Neuronal stem cell (in vitro differentiated cells): Measurements from ENCODE around the gene FUT7.

Experiments
- DNase-seq: peaks from one replicate; pipeline ENCODE4 v3.0.0-alpha.2; 2013; ENCODE audit warnings: low spot score
- H2AFZ ChIP-seq: one replicate; pipeline ENCODE4 v1.6.1; 2013; ENCODE audit warnings: mild to moderate bottlenecking, low read length, inconsistent platforms
- H2AK5ac ChIP-seq: 2 replicates; pipeline ENCODE4 v1.6.1; 2013; ENCODE audit warnings: low read depth, mild to moderate bottlenecking, inconsistent platforms, low read length, moderate library complexity, mixed read lengths
- H2BK120ac ChIP-seq: 2 replicates; pipeline ENCODE4 v1.6.1; 2013; ENCODE audit warnings: low read depth, mild to moderate bottlenecking, inconsistent platforms, low read length, moderate library complexity, mixed read lengths
- H2BK12ac ChIP-seq: one replicate; pipeline ENCODE4 v1.6.1; 2013; ENCODE audit warnings: low read length, inconsistent platforms
- H2BK15ac ChIP-seq: 2 replicates; pipeline ENCODE4 v1.6.1; 2013; ENCODE audit warnings: mild to moderate bottlenecking, low read length, inconsistent platforms, mixed read lengths
- H2BK5ac ChIP-seq: one replicate; pipeline ENCODE4 v1.6.1; 2013; ENCODE audit warnings: inconsistent platforms, mild to moderate bottlenecking, low read length, moderate library complexity
- H3K14ac ChIP-seq: one replicate; pipeline ENCODE4 v1.6.1; 2013; ENCODE audit warnings: low read length, inconsistent platforms
- H3K18ac ChIP-seq: 2 replicates; pipeline ENCODE4 v1.6.1; 2013; ENCODE audit warnings: low read length, inconsistent platforms
- H3K23ac ChIP-seq: 2 replicates; pipeline ENCODE4 v1.6.1; 2013; ENCODE audit warnings: low read depth, mild to moderate bottlenecking, mixed read lengths, low read length, inconsistent platforms; ENCODE audit not compliant: poor library complexity
- H3K27ac ChIP-seq: replicated peaks from 3 replicates; pipeline ENCODE4 v1.5.1; 2013; ENCODE audit warnings: low read length, inconsistent platforms
- H3K27me3 ChIP-seq, 3 experiments: 2 replicates each; pipeline ENCODE4 v1.6.1; 2013; ENCODE audit warnings: low read length in 3 of 3, mild to moderate bottlenecking in 2 of 3, inconsistent platforms in 1 of 3, low read depth in 1 of 3, mixed read lengths in 1 of 3, moderate library complexity in 1 of 3; ENCODE audit not compliant: control insufficient read depth in 3 of 3, insufficient read depth in 3 of 3
- H3K36me3 ChIP-seq, 2 donors: replicated peaks in 1 of 2; 2 replicates each; pipeline ENCODE4 v1.6.1; 2013; ENCODE audit warnings: low read length in 2 of 2; ENCODE audit not compliant: control insufficient read depth in 2 of 2, insufficient read depth in 2 of 2
- H3K4ac ChIP-seq: 2 replicates; pipeline ENCODE4 v1.6.1; 2013; ENCODE audit warnings: inconsistent platforms, mild to moderate bottlenecking, low read length, moderate library complexity
- H3K4me1 ChIP-seq, 2 donors: 1 replicate in 1 of 2; 2 replicates in 1 of 2; pipeline ENCODE4 v1.6.1; 2013; ENCODE audit warnings: low read length in 2 of 2, low read depth in 1 of 2; ENCODE audit not compliant: control insufficient read depth in 2 of 2, insufficient read depth in 1 of 2
- H3K4me2 ChIP-seq: one replicate; pipeline ENCODE4 v1.6.1; 2013; ENCODE audit warnings: mild to moderate bottlenecking, low read length, inconsistent platforms; ENCODE audit not compliant: insufficient read depth, poor library complexity, severe bottlenecking
- H3K4me3 ChIP-seq, 2 donors: 2 replicates each; pipeline ENCODE4 v1.5.1; 2013; ENCODE audit warnings: low read length in 2 of 2, mild to moderate bottlenecking in 2 of 2, inconsistent platforms in 1 of 2, moderate library complexity in 1 of 2
- H3K79me1 ChIP-seq: one replicate; pipeline ENCODE4 v1.6.1; 2013; ENCODE audit warnings: low read depth, mild to moderate bottlenecking, inconsistent platforms, low read length, moderate library complexity
- H3K9ac ChIP-seq: one replicate; pipeline ENCODE4 v1.6.1; 2013; ENCODE audit warnings: mild to moderate bottlenecking, low read depth, low read length, inconsistent platforms; ENCODE audit not compliant: poor library complexity
- H3K9me3 ChIP-seq, 2 donors: replicated peaks in 1 of 2; 2 replicates each; pipeline versions ENCODE3 to v1.6.1; 2013; ENCODE audit warnings: low read length in 2 of 2, mild to moderate bottlenecking in 2 of 2, inconsistent platforms in 1 of 2, low read depth in 1 of 2, mixed read lengths in 1 of 2, moderate library complexity in 1 of 2; ENCODE audit not compliant: control insufficient read depth in 2 of 2, insufficient read depth in 1 of 2
- H4K8ac ChIP-seq: one replicate; pipeline ENCODE4 v1.6.1; 2013; ENCODE audit warnings: low read depth, mild to moderate bottlenecking, inconsistent platforms, low read length, moderate library complexity
- H4K91ac ChIP-seq: one replicate; pipeline ENCODE4 v1.6.1; 2013; ENCODE audit warnings: low read length, low read depth, mild to moderate bottlenecking, inconsistent platforms; ENCODE audit not compliant: poor library complexity
- WGBS, 2 donors: extraction: QIAGEN DNeasy Blood & Tissue Kit; methylation state at CpG; one replicate each; pipeline ENCODE4 v1.1.7; 2013; ENCODE audit warnings: missing lambda C conversion rate in 2 of 2, mixed read lengths in 1 of 2; ENCODE audit not compliant: insufficient read length in 2 of 2, insufficient replicate concordance in 1 of 2; ENCODE audit errors: extremely low coverage in 2 of 2; 5-methylcytosine and 5-hydroxymethylcytosine counted together

FUT7 gene

DNA sequence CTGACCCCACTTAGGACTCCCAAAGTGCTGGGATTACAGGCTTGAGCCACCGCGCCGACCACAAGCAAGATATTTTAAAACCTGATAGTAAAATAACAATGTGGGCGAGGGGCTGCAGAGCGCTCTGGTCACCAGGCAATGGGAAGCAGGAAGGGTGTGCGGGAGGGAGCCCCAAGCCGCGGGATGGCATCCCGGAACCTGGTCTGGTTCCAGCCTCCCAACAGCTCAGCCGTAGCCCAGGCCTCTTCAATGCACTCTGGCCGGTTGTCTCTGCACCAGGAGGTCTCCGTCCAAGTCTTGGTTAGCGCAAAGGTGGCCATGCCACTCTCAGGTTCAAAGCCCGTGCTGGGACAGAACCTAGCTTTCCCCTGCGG is 44.7 kb upstream of the FUT7 start:
- Histone ChIP-seq H4K8ac (no peak overlapping the region), H3K36me3 (no peaks in the 10 kb centered on the region), H2BK12ac (no peak overlapping the region), H3K14ac (no peak overlapping the region), H3K4ac (no peak overlapping the region), H3K18ac (no peak overlapping the region), H2BK120ac (no peak overlapping the region), H2AFZ (peak overlapping the region; percentile 73), H3K4me1 (peaks cover 3 to 7% of the 10 kb centered on the region in 2 donors), H3K23ac (no peak overlapping the region), H2BK5ac (no peak overlapping the region), H3K27me3 (peaks cover 29 to 75% (median 59%) of the 10 kb centered on the region in 3 experiments), H4K91ac (no peak overlapping the region), H2AK5ac (no peak overlapping the region), H2BK15ac (no peak overlapping the region), H3K27ac (no peak overlapping the region), H3K9ac (no peak overlapping the region), H3K9me3 (peaks cover 0 to 10% of the 10 kb centered on the region in 2 donors), H3K4me2 (no peak overlapping the region), H3K79me1 (peaks cover 4% of the 10 kb centered on the region), H3K4me3 (no peak overlapping the region)
- no CpG with 5 or more reads among the region's 15 CpGs for WGBS, 2 donors
- DNase-seq = no peak

DNA sequence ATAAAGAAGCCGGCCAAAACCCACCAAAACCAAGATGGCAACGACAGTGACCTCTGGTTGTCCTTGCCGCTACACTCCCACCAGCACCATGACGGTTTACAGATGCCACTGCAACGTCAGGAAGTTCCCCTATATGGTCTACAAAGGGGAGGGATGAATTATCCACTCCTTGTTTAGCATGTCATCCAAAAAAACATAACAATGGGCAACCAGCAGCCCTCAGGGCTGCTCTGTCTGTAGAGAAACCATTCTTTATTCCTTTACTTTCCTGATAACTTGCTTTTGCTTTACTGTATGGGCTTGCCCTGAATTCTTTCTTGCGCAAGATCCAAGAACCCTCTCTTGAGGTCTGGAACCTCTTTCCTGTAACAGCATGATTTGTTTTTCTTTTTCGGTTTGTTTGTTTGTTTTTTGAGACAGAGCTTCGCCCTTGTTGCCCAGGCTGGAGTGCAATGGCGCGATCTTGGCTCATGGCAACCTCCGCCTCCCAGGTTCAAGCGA is 43.4 kb upstream of the FUT7 start:
- H2AK5ac ChIP-seq = no peak overlapping the region
- H4K91ac ChIP-seq = no peak overlapping the region
- H3K18ac ChIP-seq = no peak overlapping the region
- H3K14ac ChIP-seq = no peak overlapping the region
- no peak for DNase-seq
- no peak overlapping the region for H3K9ac ChIP-seq
- H2AFZ ChIP-seq = no peak overlapping the region
- H2BK120ac ChIP-seq = no peak overlapping the region
- H3K4me3 ChIP-seq = no peak overlapping the region
- no peak overlapping the region for H2BK15ac ChIP-seq
- H2BK5ac ChIP-seq = no peak overlapping the region
- H3K23ac ChIP-seq = no peak overlapping the region
- no peak overlapping the region for H3K4me2 ChIP-seq
- H4K8ac ChIP-seq = no peak overlapping the region
- peaks cover 0 to 10% of the 10 kb centered on the region in 2 donors for H3K9me3 ChIP-seq
- H3K4ac ChIP-seq = no peak overlapping the region
- peaks cover 11 to 15% of the 10 kb centered on the region in 2 donors for H3K4me1 ChIP-seq
- no peak overlapping the region for H2BK12ac ChIP-seq
- no peaks in the 10 kb centered on the region for H3K36me3 ChIP-seq
- no CpG with 5 or more reads among the region's 12 CpGs for WGBS, 2 donors
- peaks cover 4% of the 10 kb centered on the region for H3K79me1 ChIP-seq
- H3K27ac ChIP-seq = no peak overlapping the region
- peaks cover 29 to 63% (median 52%) of the 10 kb centered on the region in 3 experiments for H3K27me3 ChIP-seq

DNA sequence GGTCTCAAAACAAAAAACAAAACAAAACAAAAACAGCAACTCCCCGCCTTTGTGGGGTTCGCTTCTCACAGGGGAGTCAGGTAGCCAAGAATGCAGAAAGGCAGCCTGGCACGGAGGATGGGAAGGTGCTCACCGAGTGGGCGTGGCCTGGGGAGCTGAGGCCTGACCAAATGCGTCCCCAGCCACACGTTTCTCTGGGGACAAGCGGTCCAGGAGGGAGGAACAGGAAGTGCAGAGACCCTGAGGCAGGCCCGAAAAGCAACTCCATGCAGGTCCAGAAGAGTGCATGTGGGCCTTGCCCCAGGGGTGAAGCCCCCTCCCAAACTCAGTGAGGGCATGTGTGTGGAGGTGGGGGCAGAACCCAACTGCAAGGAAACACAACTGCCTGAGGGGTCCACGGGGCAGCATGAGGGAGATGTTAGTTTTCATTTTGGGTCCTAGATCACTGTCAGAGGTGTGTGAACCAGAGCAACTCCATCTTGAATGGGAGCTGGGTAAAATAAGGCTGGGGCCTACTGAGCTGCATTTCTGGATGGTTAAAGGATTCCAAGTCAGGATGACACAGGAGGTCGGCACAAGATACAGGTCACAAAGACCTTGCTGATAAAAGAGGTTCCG is 42.9 kb upstream of the FUT7 start:
- no peak overlapping the region for H3K27ac ChIP-seq
- no peak overlapping the region for H2BK120ac ChIP-seq
- peak overlapping the region; percentile 92 for H3K18ac ChIP-seq
- peaks cover 0 to 9% of the 10 kb centered on the region in 2 donors for H3K9me3 ChIP-seq
- no peak overlapping the region for H4K8ac ChIP-seq
- peaks cover 4% of the 10 kb centered on the region for H3K79me1 ChIP-seq
- no peak overlapping the region for H4K91ac ChIP-seq
- no peak overlapping the region for H2AFZ ChIP-seq
- peak overlapping the region; percentile 44 for H3K9ac ChIP-seq
- no CpG with 5 or more reads among the region's 12 CpGs for whole genome bisulfite sequencing, 2 donors
- H3K4me1 ChIP-seq = peaks cover 11 to 15% of the 10 kb centered on the region in 2 donors
- no peak for DNase-seq
- no peak overlapping the region for H3K23ac ChIP-seq
- H3K4me3 ChIP-seq = peak overlapping the region in 1 of 2 donors; percentile 21
- H2AK5ac ChIP-seq = no peak overlapping the region
- H3K14ac ChIP-seq = no peak overlapping the region
- no peak overlapping the region for H3K4me2 ChIP-seq
- H2BK15ac ChIP-seq = peak overlapping the region; percentile 93
- peaks cover 27 to 58% (median 46%) of the 10 kb centered on the region in 3 experiments for H3K27me3 ChIP-seq
- H2BK5ac ChIP-seq = no peak overlapping the region
- H3K4ac ChIP-seq = no peak overlapping the region
- no peaks in the 10 kb centered on the region for H3K36me3 ChIP-seq
- H2BK12ac ChIP-seq = no peak overlapping the region

DNA sequence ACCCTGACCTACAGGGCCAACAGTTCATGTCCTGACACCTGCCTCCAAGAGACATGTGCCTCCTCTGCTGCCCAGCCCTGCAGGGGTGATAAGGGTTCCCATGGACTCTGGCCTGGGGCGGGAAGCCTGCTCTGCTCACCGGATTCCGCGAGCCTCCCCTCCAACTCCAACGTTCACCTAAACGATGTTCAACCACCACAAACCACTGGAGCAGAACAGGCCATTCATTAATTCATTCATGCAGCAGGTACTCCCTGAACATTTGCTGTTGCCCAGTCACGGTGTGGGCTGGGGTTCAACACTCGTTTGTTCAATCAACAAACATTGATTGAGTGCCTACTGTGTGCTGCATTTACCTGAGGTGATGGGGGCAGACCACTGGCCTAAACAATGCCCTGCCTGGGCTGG is 42.1 kb upstream of the FUT7 start:
- no peak overlapping the region for H3K14ac ChIP-seq
- H3K4me1 ChIP-seq = peaks cover 13 to 16% of the 10 kb centered on the region in 2 donors
- H3K79me1 ChIP-seq = peaks cover 9% of the 10 kb centered on the region
- peak overlapping the region; percentile 1 for H2BK12ac ChIP-seq
- WGBS, 2 donors = no CpG with 5 or more reads among the region's 8 CpGs
- H4K91ac ChIP-seq = no peak overlapping the region
- H3K27me3 ChIP-seq = peaks cover 23 to 50% (median 46%) of the 10 kb centered on the region in 3 experiments
- H2BK15ac ChIP-seq = no peak overlapping the region
- H2BK120ac ChIP-seq = no peak overlapping the region
- H3K9ac ChIP-seq = peak overlapping the region; percentile 24
- peaks cover 0 to 3% of the 10 kb centered on the region in 2 donors for H3K9me3 ChIP-seq
- no peak overlapping the region for H3K4me3 ChIP-seq
- H3K18ac ChIP-seq = no peak overlapping the region
- H2AFZ ChIP-seq = no peak overlapping the region
- H3K27ac ChIP-seq = no peak overlapping the region
- no peaks in the 10 kb centered on the region for H3K36me3 ChIP-seq
- no peak overlapping the region for H2BK5ac ChIP-seq
- no peak overlapping the region for H2AK5ac ChIP-seq
- no peak overlapping the region for H4K8ac ChIP-seq
- peak overlapping the region; percentile 4 for H3K23ac ChIP-seq
- DNase-seq = no peak
- no peak overlapping the region for H3K4me2 ChIP-seq
- no peak overlapping the region for H3K4ac ChIP-seq
